Stimulated activated CD8-positive, alpha-beta memory T cell treated with anti-CD3 and anti-CD28 coated beads, Interleukin-7, amount 100 ng/mL, for 48 hours (primary cell): Measurements from ENCODE around the gene DOC2B.
"Not testable (repeated sequence)": the region's sequence is repeated elsewhere in the genome, so short reads cannot be mapped to it uniquely, and the experiment has no call there.

Source experiments
- DNase-seq, 2 donors: peaks; one replicate each; pipeline ENCODE4 v3.0.0-alpha.2; 2020; ENCODE audit warnings: low read depth in 1 of 2; ENCODE audit errors: extremely low read depth in 1 of 2

Gene DOC2B

GRCh38 chr17:146983-147761, 34.3 kb downstream of the DOC2B start:
- no peak for DNase-seq

GRCh38 chr17:146546-146945, 34.9 kb downstream of the DOC2B start:
- no peak for DNase-seq

GRCh38 chr17:145671-146541, 35.5 kb downstream of the DOC2B start:
- no peak for DNase-seq

- DNase-seq: no peak
These were observed 36.3 kb downstream of the DOC2B start for GRCh38 chr17:144936-145670.

GRCh38 chr17:143785-144281, 37.6 kb downstream of the DOC2B start:
- DNase-seq: peak; percentile 62 to 66

- DNase-seq: no peak
These were observed 38.3 kb downstream of the DOC2B start for GRCh38 chr17:142876-143784.

- DNase-seq: peak; percentile 13 to 58
These were observed 39.3 kb downstream of the DOC2B start for GRCh38 chr17:142102-142661.

GRCh38 chr17:139401-140205, 41.8 kb downstream of the DOC2B start:
- not testable (repeated sequence) for DNase-seq

- not testable (repeated sequence) for DNase-seq
These were observed 44.2 kb downstream of the DOC2B start, which contains the start of gene SCGB1C2 for GRCh38 chr17:137166-137807. SCGB1C2 (plus strand) TSS chr17:137569; CDS start chr17:137591, 22 bp downstream.

- DNase-seq: peak; percentile 23 to 57
These were observed 44.9 kb downstream of the DOC2B start for GRCh38 chr17:136531-136930.

GRCh38 chr17:135895-136294, 45.6 kb downstream of the DOC2B start:
- not testable (repeated sequence) for DNase-seq

GRCh38 chr17:135022-135421, 46.4 kb downstream of the DOC2B start:
- DNase-seq: not testable (repeated sequence)

- DNase-seq: peak; percentile 27 to 29
These were observed 47.1 kb downstream of the DOC2B start for GRCh38 chr17:134332-134785.

GRCh38 chr17:133932-134331, 47.5 kb downstream of the DOC2B start:
- DNase-seq: not testable (repeated sequence)

GRCh38 chr17:118339-118917, 63.0 kb downstream of the DOC2B start:
- DNase-seq: not testable (repeated sequence)

GRCh38 chr17:113111-113510, 68.3 kb downstream of the DOC2B start:
- not testable (repeated sequence) for DNase-seq
